ENCODE results near the gene OR5B17.
"Not testable (repeated sequence)": the region's sequence is repeated elsewhere in the genome, so short reads cannot be mapped to it uniquely, and the experiment has no call there.

OR5B17 gene

DNA sequence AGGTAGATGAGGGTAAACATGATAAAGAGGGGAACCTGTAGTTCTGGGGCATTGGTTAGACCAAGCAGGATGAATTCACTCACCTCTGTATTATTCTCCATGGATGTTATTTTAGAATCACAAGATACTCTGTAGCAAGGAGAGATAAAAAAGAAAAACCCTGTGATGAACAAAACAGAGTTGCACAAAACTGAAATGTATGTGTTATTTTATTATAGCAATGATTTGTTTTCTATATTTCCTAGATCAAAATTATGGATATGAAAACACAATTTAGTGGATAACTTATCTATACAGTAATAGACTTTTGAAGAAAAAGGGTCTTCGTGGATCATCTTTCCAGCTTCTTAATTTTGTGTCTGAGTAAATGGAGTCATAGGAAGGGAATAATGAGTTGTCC lies at the start of gene OR5B17:
Gene OR5B17 (minus strand): TSS at position 101 of the 400 bp plus-strand sequence. CDS start 0 bp downstream, at position 101.
- no peak for DNase-seq

DNA sequence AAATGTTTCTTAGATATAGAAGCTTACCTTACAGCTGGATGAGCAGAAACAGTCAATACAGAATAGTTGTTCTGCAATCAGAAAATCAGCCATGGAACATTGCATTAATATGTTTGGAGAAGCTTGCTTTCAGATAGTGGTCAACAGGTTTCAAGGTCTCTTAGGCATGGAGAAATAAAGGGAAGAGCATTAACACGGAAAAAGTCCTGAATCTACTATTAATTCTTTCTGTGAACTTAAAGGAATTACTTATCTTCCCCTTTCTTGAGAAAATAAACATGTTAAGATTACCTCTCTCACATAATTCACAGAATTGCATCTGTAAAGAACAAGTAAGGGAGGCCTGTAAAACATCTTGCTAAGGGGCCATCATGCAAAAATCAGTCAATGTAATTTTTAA lies 47.9 kb upstream of the OR5B17 start, which contains the start of gene OR5B3:
Gene OR5B3 (minus strand): TSS at position 101 of the 400 bp plus-strand sequence. CDS start 3,465 bp downstream, outside the sequence.
- no peak for DNase-seq

GRCh38 chr11:58399622-58400021 lies 40.8 kb upstream of the OR5B17 start:
- DNase-seq, result not testable (repeated sequence)

- no peak for DNase-seq
Measured at GRCh38 chr11:58395581-58395980, 36.7 kb upstream of the OR5B17 start.

GRCh38 chr11:58394195-58394594 lies 35.3 kb upstream of the OR5B17 start:
- DNase-seq, result no peak

DNA sequence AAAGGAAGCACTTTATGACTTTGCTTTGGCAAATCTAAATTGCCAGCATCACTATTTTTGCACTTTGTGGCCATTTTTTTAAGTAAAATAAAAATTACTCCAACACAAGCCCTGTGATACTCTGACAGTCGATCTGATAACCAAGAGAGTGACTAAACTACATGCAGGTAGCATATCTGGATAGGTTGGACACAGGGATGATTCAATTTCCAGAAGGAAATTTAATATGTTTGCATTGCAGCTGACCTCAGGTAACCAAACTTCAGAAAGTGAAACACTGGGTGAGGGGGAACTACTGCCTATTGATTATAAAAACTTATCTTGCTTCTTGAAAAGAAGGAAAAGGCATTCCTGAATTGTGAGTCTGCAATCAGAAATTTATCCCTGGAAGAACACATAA lies 33.9 kb upstream of the OR5B17 start:
- DNase-seq, result no peak

GRCh38 chr11:58391879-58392278 lies 33.0 kb upstream of the OR5B17 start:
- DNase-seq, result no peak

DNA sequence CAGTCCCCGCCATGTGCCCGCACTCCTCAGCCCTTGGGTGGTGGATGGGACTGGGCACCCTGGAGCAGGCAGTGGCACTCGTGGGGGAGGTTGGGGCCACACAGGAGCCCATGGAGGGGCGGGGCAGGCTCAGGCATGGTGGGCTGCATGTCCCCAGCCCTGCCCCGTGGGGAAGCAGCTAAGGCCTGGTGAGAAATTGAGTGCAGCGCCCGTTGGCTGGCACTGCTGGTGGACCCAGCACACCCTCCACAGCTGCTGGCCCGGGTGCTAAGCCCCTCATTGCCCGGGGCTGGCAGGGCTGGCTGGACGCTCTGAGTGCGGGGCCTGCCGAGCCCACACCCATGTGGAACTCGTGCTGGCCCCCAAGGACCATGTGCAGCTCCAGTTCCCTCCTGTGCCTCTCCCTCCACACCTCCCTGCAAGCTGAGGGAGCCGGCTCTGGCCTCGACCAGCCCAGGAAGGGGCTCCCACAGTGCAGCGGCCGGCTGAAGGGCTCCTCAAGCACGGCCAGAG lies 31.7 kb upstream of the OR5B17 start:
- DNase-seq, result no peak

DNA sequence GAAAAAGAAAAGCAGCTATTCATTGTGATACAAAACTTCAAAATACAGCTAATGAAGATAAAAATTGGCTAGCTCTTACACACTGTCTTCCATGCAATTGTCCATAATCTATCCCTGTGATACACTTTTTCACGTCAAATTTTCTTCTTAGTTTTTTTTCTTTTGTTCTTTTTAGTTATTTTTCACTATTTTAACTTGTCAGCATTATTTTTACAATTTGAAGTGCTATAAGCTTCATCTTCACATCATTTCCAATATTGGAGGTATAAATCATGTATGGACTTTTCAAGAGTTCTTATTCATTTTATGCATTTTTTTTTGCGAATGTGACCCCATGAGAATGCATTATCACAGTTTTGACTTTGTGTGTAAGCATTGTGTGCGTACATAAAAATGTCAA lies 4.1 kb downstream of the OR5B17 start:
- DNase-seq, result no peak

- no peak for DNase-seq
Measured at GRCh38 chr11:58345204-58345603, 13.7 kb downstream of the OR5B17 start.

GRCh38 chr11:58334708-58335107 lies 24.2 kb downstream of the OR5B17 start:
- DNase-seq, result no peak

- no peak for DNase-seq
Measured at GRCh38 chr11:58330861-58331260, 28.0 kb downstream of the OR5B17 start.

- no peak for DNase-seq
Measured at GRCh38 chr11:58318532-58318931, 40.3 kb downstream of the OR5B17 start.

DNA sequence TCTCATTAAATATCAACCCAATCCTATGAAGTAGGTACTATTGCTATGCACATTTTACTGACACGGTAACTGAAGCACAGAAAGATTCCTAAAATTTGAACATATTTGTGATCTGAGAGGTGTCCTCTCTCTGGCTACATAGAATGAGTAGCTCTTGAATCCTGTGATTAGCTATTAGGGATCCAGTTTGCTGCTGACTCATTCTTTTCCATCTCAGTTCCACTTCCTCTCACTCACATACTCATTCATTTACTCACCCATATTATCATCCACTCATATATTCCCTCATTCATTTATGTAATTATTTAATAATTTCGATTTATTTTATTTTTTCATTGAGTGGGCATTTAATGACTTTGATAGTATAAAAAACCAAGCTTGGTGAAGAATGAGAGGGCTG lies 42.7 kb downstream of the OR5B17 start:
- DNase-seq, result no peak
